ENCODE results near the gene F10. TPM values are rescaled to one million over a fixed set of nuclear protein-coding genes. Genes with fewer than 3 reads are reported as not detected.

The F10 gene
- total and polyA plus RNA-seq, 4 donors, result 85.3 to 199 (median 117) TPM

- TF ChIP-seq, protein P1, sequence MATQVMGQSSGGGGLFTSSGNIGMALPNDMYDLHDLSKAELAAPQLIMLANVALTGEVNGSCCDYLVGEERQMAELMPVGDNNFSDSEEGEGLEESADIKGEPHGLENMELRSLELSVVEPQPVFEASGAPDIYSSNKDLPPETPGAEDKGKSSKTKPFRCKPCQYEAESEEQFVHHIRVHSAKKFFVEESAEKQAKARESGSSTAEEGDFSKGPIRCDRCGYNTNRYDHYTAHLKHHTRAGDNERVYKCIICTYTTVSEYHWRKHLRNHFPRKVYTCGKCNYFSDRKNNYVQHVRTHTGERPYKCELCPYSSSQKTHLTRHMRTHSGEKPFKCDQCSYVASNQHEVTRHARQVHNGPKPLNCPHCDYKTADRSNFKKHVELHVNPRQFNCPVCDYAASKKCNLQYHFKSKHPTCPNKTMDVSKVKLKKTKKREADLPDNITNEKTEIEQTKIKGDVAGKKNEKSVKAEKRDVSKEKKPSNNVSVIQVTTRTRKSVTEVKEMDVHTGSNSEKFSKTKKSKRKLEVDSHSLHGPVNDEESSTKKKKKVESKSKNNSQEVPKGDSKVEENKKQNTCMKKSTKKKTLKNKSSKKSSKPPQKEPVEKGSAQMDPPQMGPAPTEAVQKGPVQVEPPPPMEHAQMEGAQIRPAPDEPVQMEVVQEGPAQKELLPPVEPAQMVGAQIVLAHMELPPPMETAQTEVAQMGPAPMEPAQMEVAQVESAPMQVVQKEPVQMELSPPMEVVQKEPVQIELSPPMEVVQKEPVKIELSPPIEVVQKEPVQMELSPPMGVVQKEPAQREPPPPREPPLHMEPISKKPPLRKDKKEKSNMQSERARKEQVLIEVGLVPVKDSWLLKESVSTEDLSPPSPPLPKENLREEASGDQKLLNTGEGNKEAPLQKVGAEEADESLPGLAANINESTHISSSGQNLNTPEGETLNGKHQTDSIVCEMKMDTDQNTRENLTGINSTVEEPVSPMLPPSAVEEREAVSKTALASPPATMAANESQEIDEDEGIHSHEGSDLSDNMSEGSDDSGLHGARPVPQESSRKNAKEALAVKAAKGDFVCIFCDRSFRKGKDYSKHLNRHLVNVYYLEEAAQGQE (IDR thresholded peaks at IDR 0.05), result no peak
- TF ChIP-seq NR2F2 (IDR thresholded peaks at IDR 0.05) (no peak), RXRA (IDR thresholded peaks at IDR 0.05) (no peak), YY1 (IDR thresholded peaks at IDR 0.05) (no peak), SP1 (IDR thresholded peaks at IDR 0.05) (no peak), FOXA1 (IDR thresholded peaks at IDR 0.05) (no peak), FOXA2 (IDR thresholded peaks at IDR 0.05) (no peak), HNF4G (IDR thresholded peaks at IDR 0.05) (no peak), RAD21 (IDR thresholded peaks at IDR 0.05) (no peak), GABPA (IDR thresholded peaks at IDR 0.05 in 1 of 2, conservative IDR thresholded peaks at IDR 0.05 in 1 of 2) (no peak), HNF4A (conservative IDR thresholded peaks at IDR 0.05) (no peak), CTCF (IDR thresholded peaks at IDR 0.05; ENCODE audit: low read depth, low read length, missing input control) (no peak), JUND (IDR thresholded peaks at IDR 0.05) (no peak), TAF1 (conservative IDR thresholded peaks at IDR 0.05) (no peak), ATF3 (IDR thresholded peaks at IDR 0.05) (no peak), ZBTB33 (IDR thresholded peaks at IDR 0.05) (no peak)
- TF ChIP-seq, protein P2, sequence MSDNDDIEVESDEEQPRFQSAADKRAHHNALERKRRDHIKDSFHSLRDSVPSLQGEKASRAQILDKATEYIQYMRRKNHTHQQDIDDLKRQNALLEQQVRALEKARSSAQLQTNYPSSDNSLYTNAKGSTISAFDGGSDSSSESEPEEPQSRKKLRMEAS (IDR thresholded peaks at IDR 0.05), result no peak
- Histone ChIP-seq H3K4me3 (ENCODE audit: low read depth in 1 of 3, low read length in 3 of 3) (no peak overlapping the region), H3K4me1 (ENCODE audit: control insufficient read depth in 4 of 4, insufficient read depth in 4 of 4, low read length in 3 of 4) (peaks cover 0 to 5% (median 0%) of the 10 kb centered on the region in 4 donors), H3K27ac (ENCODE audit: low read depth in 1 of 2, low read length in 2 of 2) (no peak overlapping the region), H3K27me3 (ENCODE audit: control insufficient read depth in 4 of 4, insufficient read depth in 4 of 4, low read length in 3 of 4) (no peaks in the 10 kb centered on the region), H3K9ac (ENCODE audit: low read depth in 1 of 2, low read length in 2 of 2) (no peak overlapping the region), H3K36me3 (ENCODE audit: control insufficient read depth in 4 of 4, insufficient read depth in 3 of 4, low read depth in 1 of 4, low read length in 3 of 4) (peaks cover 18 to 56% (median 42%) of the 10 kb centered on the region in 4 donors), H3K9me3 (ENCODE audit: control insufficient read depth in 4 of 4, low read length in 3 of 4) (no peaks in the 10 kb centered on the region)
- DNase-seq (ENCODE audit: low spot score), result no peak
- WGBS, result 92% methylated on average over 4 of the region's 4 CpGs
Observed at GRCh38 chr13:113182046-113182445, 59.4 kb downstream of the F10 start.
